DMS53 (cell line): ENCODE data around the gene MRPL48.

Experiments
- DNase-seq: peaks from one replicate; lab custom pipeline; 2025; lab: John Stamatoyannopoulos, UW

Gene MRPL48

GRCh38 chr11:73839123-73839457, 51.4 kb downstream of the MRPL48 start:
- DNase-seq, result no peak

DNA sequence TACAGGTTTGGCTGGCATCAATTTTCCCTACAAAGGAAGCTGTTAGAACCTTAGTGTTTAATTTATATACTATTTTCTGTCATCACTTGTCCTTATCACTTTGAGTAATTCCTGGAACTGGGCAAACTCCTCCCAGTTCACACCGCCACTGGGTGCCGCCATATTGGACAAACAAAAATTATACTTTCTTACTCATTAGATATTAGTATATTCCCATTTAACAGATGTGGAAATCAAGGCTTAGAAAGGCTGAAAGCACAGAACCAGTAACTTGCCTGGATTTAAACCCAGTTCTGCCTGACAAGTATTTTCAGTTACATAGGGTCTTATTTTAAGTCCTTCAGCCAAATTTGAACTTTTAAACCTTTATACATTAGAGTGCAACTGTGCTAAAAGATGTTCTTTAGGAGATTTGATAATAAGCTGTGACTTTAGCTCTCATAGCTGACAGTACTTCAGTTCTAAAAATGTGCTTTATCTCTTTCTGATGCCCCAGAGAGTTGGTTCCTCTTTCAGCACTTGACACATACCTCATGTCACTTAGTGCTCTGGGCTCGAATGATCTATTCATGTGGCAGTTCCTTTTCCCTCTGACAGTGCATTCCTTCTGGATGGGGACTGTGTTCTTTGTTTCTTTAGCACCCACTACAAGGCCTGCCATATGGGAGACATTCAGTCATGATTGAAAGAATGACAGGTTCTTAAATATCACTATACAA, 63.5 kb downstream of the MRPL48 start:
- DNase-seq, result no peak

DNA sequence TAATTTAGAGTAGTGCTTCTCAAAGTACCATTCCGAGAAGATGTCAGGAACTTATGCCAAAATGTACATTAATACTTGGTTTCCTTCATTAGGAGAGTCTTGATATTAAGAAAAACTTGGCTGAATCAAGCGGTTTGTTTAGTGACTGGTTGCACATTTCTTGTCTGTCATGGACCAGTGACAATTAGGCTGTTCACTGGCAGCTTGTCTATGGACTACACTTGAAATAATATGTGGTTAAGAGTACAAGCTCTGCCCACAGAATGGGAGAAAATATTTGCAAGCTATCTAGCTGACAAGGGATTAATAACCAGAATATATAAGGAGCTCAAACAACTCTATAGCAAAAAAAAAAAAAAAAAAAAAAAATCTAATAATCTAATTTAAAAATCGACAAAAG, 64.4 kb downstream of the MRPL48 start:
- DNase-seq, result no peak

DNA sequence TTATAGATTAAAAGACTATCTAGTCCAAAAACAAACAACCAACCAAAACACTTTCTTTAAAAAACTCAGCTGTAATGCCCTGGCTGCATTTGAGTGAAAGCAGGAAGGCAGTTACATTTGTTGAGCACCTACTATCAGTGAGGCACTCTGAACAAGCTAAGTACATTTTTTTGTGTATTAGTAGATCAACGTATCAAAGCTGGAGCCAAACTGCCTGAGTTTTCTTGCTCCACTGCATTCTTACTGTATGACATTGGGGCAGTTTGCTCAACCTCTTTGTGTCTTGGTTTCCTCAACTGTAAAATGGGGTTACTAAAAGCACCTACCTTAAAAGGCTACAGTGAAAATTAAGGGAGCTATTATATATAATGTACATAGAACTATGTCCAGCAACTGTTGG, 67.0 kb downstream of the MRPL48 start:
- DNase-seq, result no peak

DNA sequence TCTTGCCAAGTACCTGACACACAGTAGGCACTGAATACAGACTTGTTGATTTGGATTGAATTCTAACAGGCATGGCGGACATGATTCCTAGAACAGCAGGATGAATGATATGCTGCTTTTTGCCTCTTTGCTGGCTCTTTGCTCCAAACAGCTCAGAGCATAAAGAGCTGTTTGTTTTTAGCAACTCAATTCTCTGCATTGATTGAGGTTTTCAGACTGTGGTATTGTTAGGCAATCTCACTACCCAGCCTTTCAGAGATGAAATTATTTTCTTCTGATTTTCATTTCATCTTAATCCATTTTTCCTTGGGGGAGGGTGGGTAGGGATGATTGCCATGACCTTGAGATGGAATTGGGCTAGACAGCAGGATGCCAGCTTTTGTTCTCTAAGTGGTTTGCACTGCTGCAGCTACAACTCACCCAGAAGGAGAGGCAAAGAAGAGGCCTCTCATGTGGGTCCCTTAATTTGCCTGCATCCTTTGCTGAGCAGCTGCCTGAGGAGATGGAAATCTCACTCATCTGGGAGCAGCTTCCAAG, 68.4 kb downstream of the MRPL48 start:
- no peak for DNase-seq

GRCh38 chr11:73859671-73860070, 72.0 kb downstream of the MRPL48 start:
- no peak for DNase-seq

DNA sequence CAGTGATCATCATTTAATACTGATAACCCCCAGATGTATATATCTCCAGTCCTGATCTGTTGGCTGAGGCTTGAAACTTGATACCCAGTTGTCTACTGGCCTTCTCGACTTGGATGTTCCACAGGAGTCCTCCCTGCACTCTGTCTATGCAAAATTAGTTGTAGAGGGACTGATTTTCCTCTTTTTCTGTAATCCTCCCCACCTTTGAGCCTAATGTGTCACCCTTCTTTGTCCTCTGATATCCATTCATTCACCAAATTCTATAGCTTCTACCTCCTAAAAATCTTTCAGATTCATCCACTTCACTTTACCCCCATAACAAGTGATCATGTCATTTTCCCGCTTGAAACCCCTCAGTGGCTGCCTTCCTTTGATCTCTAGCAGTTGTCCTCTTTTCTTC, 72.5 kb downstream of the MRPL48 start:
- DNase-seq, result no peak

GRCh38 chr11:73862986-73863385, 75.3 kb downstream of the MRPL48 start:
- no peak for DNase-seq

DNA sequence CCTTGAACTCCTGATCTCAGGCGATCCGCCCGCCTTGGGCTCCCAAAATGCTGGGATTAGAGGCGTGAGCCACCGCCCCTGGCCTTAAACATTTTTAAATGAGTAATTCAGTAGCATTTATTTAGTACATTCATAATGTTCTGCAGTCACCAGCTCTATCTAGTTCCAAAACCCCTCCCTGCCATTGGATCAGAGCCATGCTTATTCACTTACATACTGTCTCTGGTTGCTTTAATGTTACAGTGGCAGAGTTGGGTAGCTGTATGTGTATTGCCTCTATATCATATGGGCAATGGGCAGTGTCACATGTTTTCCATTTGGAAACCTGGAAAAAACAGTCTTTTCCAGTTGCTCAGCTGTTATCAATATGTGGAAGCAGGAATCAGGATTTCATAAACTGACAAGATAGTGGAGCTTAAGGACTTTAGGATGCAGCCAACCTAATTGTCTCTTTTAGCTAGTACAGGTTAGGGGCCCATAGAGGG, 78.5 kb downstream of the MRPL48 start:
- peak; percentile 66 for DNase-seq

GRCh38 chr11:73866586-73866996, 78.9 kb downstream of the MRPL48 start:
- peak; percentile 81 for DNase-seq

- no peak for DNase-seq
Measured at GRCh38 chr11:73869332-73869949, 81.8 kb downstream of the MRPL48 start.

DNA sequence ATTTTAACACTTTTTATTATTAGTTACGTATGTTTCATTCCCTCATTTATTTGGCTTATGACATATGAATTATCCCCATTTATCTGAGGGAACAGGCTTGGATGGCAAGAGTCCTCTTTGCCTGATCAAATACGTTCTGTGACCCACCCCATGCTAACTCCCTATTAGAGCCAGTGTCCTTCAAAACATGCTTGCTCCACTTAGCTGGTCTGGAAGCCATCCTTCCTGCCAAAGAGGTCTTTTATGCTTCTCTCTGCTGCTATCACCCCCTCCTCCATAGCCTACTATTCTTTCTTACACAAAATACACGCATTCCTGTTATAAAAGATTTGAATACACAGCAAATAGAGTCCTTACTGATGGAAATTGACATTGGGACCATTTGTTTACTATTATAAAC, 82.6 kb downstream of the MRPL48 start:
- DNase-seq, result no peak

GRCh38 chr11:73872749-73873357, 85.2 kb downstream of the MRPL48 start:
- DNase-seq, result no peak

DNA sequence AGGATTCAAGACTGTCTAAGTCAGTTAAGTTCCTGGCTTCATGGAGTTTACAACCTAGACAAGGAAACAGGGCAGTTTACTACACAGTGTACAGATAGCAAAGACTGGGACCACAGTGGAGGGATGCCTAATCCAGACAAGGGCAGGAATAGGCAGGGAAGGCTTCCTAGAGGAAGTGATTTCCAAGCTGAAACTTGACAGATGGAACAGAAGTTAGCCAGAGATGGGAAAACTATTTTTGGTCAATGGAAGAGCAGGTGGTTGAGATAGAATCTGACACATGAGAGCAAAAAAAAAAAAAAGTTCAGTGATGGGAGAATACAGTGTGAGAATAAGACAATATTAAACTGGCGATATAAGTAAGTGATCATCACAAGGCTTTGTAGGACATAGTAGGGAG, 87.7 kb downstream of the MRPL48 start:
- no peak for DNase-seq

- DNase-seq, result peak; percentile 65
Measured at GRCh38 chr11:73875840-73876239, 88.2 kb downstream of the MRPL48 start.

DNA sequence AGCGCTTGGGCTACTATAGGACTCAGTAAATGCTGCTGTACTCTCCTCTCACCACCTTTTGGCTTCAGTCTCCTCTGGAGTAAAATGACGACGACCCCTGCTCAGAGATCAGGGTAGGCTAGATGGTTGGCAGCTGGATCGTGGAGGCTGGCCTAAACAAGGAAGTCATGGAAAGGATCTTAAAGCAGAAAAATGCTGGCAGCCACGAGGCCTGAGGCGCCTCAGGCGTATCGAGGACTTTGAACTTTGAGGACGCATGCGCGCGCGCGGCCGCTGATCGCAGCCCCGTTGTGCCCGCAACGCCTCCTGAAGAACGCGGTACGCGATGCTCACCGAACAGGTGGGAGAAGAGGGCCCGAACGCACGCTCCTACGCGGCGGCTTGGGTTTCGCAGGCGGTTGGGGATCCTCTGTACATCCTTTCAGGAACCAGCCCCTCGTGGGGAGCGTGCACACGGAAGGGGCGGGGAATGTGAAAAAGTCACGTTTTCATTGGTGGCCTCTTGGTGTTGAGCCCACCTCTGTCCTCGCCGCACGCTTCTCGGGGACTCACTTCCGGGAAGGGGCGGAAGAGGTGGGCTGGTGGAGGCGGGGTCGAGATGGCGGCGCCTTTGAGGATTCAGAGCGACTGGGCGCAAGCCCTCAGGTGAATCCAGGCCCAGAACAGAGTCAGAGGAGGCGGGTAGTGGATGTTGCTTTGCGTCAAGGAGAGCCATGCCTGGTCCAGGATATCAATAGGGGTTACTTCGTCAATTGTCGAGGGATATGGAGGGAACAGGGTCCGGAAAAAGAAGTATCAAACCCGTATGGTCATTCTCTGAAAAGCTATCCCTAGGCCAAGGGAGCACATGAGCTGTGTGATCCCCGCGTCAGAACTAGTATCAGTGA, 89.0 kb downstream of the MRPL48 start, which contains the start of the genes COA4 and PAAF1:
COA4 (minus strand) TSS at position 423 of the 887 bp plus-strand sequence. CDS start 3,468 bp downstream, outside the sequence.
PAAF1 (plus strand) TSS at position 576 of the 887 bp plus-strand sequence; CDS start at position 599, 23 bp downstream.
- peak; percentile 100 for DNase-seq

GRCh38 chr11:73878771-73879170, 91.1 kb downstream of the MRPL48 start:
- no peak for DNase-seq

DNA sequence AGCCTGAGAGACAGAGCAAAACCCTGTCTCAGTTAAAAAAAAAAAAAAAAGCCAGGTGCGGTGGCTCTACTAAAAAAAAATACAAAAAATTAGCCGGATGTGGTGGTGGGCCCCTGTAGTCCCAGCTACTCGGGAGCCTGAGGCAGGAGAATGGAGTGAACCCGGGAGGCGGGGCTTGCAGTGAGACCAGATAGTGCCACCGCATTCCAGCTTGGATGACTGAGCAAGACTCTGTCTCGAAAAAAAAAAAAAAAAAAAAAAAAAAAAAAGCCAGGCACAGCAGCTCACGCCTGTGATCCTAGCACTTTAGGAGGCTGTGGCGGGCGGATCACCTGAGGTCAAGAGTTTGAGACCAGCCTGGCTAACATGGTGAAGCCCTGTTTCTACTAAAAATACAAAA, 92.8 kb downstream of the MRPL48 start:
- peak; percentile 97 for DNase-seq

- DNase-seq, result no peak
Measured at GRCh38 chr11:73883856-73884255, 96.2 kb downstream of the MRPL48 start.

- DNase-seq, result no peak
Measured at GRCh38 chr11:73888244-73888643, 100.6 kb downstream of the MRPL48 start.

DNA sequence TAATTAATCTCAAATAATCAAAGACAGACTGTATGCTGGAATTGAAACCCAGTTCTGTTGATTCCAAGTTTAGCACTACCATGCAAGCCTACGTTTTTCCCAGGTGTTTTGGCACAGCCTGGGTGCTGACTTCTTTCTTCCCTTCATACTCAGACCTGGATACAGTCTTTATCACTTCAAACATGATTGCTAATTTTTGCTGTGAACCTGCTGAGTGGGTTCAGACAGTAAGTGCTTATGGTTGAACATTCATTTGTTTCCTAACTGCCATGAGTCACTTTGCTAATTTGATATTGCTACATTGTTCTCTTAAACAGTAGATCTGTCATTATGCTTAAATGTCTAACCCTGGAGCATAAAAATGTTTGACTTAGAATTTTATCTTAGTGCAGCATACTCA, 101.3 kb downstream of the MRPL48 start:
- no peak for DNase-seq

GRCh38 chr11:73889536-73889935, 101.9 kb downstream of the MRPL48 start:
- DNase-seq, result no peak
